NB4 (cell line): ENCODE measurements around the gene PLCD1.
"Not testable (repeated sequence)": the region's sequence is repeated elsewhere in the genome, so short reads cannot be mapped to it uniquely, and the experiment has no call there.

Experiments
- DNase-seq: peaks from one replicate; pipeline ENCODE4 v3.0.0; 2010; ENCODE audit warnings: low read depth
- H3K4me3 ChIP-seq: one replicate; pipeline ENCODE4 v1.5.1; 2011; ENCODE audit warnings: mild to moderate bottlenecking, low read depth, low read length, moderate library complexity
- CTCF ChIP-seq: IDR thresholded peaks from one replicate; pipeline ENCODE4 v1.5.1; 2012; ENCODE audit warnings: low read depth, low read length
- MAX ChIP-seq: IDR thresholded peaks from 2 replicates; pipeline ENCODE4 v1.6.1; 2011; ENCODE audit warnings: low read depth, low read length
- MYC ChIP-seq: IDR thresholded peaks from 2 replicates; pipeline ENCODE4 v1.6.1; 2011; ENCODE audit warnings: low read depth, low read length
- POLR2A ChIP-seq: IDR thresholded peaks from 2 replicates; pipeline ENCODE4 v1.6.1; 2011; ENCODE audit warnings: mild to moderate bottlenecking; ENCODE audit not compliant: insufficient read length; ENCODE audit errors: extremely low read depth

Gene PLCD1

GRCh38 chr3:38029400-38030125, at the start of gene PLCD1:
Gene PLCD1, minus strand, starts transcription at chr3:38029642. Its CDS starts 103 bp downstream, at chr3:38029539.
- TF ChIP-seq POLR2A (no peak), MAX (no peak), CTCF (no peak), MYC (no peak)
- no peak within 1 kb of the TSS for H3K4me3 ChIP-seq
- DNase-seq = no peak

- not testable (repeated sequence) for DNase-seq, H3K4me3 ChIP-seq
Measured at GRCh38 chr3:38077073-38077472, 47.6 kb upstream of the PLCD1 start.

GRCh38 chr3:38070013-38070412, 40.6 kb upstream of the PLCD1 start:
- H3K4me3 ChIP-seq = no peak overlapping the region
- DNase-seq = no peak
- TF ChIP-seq CTCF (no peak), MYC (no peak), MAX (no peak), POLR2A (no peak)

GRCh38 chr3:38067508-38068233, 38.2 kb upstream of the PLCD1 start:
- peak; percentile 17 for DNase-seq
- H3K4me3 ChIP-seq = no peak overlapping the region
- TF ChIP-seq MAX (no peak), POLR2A (no peak), MYC (no peak), CTCF (no peak)

- DNase-seq, H3K4me3 ChIP-seq: not testable (repeated sequence)
Measured at GRCh38 chr3:38064453-38064852, 35.0 kb upstream of the PLCD1 start.

GRCh38 chr3:38062809-38063208, 33.4 kb upstream of the PLCD1 start:
- TF ChIP-seq POLR2A (no peak), CTCF (no peak), MAX (no peak), MYC (no peak)
- no peak overlapping the region for H3K4me3 ChIP-seq
- no peak for DNase-seq

- TF ChIP-seq CTCF = no peak
- no peak for TF ChIP-seq MAX
- no peak for TF ChIP-seq POLR2A
- TF ChIP-seq MYC = no peak
- DNase-seq = no peak
- no peak overlapping the region for H3K4me3 ChIP-seq
Measured at GRCh38 chr3:38059591-38059990, 30.1 kb upstream of the PLCD1 start.
